Activated T-cell treated with anti-CD3 and anti-CD28 coated beads, Interleukin-2, amount 50 U/mL, for 4 hours (primary cell): ENCODE data around the gene RMI1. TPM values are rescaled to one million over a fixed set of nuclear protein-coding genes. Genes with fewer than 3 reads are reported as not detected.
A peak's percentile ranks its signal among the peaks of the same experiment; 100 is the strongest.

Experiments used
- ATAC-seq, 2 donors: fragments of 200-7000 bp; cut with Tn5 transposase; one replicate each; pipeline ENCODE4 v1.10.0; 2021
- DNase-seq: peaks from one replicate; pipeline ENCODE4 v3.0.0-alpha.2; 2020
- H3K27me3 Mint-ChIP-seq: one replicate; pipeline ENCODE4 v1.8.0; 2021; ENCODE audit warnings: low read depth, mixed read lengths
- H3K36me3 Mint-ChIP-seq: one replicate; pipeline ENCODE4 v1.8.0; 2022; ENCODE audit warnings: mixed read lengths; ENCODE audit not compliant: insufficient read depth
- H3K4me1 Mint-ChIP-seq: one replicate; pipeline ENCODE4 v1.8.0; 2021; ENCODE audit warnings: low read depth, mixed read lengths
- H3K4me3 Mint-ChIP-seq: one replicate; pipeline ENCODE4 v1.8.0; 2021; ENCODE audit warnings: mild to moderate bottlenecking, moderate library complexity, mixed read lengths
- H3K9me3 Mint-ChIP-seq: one replicate; pipeline ENCODE4 v1.8.0; 2021; ENCODE audit warnings: mixed read lengths
- total RNA-seq, 3 donors: library from RNA; stranded (reverse); gene quantifications; one replicate each; pipeline ENCODE4 v1.2.1, GENCODE V29; 2021

RMI1 gene
- total RNA-seq, 3 donors from 2014 or later, result 15.6 to 18.2 (median 16.2) TPM

DNA sequence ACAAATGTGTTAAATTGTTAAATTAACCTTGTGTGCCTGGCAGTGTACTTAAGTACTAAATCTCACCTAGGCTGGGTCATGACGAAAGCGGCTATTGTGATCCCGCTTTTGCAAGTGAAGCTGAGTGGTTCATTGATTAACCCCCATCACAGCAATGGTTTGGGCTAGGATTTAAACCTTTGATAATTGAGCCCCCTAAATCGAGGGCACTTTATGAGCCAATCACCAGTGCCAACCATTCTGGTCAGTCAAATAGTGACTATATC lies 23.4 kb upstream of the RMI1 start:
- Mint-ChIP-seq H3K9me3 (no peaks in the 10 kb centered on the region), H3K4me1 (peaks cover 18% of the 10 kb centered on the region), H3K4me3 (peak overlapping the region; percentile 98), H3K27me3 (no peaks in the 10 kb centered on the region), H3K36me3 (peaks cover 2% of the 10 kb centered on the region)
- ATAC-seq (no peak), DNase-seq (no peak)

DNA sequence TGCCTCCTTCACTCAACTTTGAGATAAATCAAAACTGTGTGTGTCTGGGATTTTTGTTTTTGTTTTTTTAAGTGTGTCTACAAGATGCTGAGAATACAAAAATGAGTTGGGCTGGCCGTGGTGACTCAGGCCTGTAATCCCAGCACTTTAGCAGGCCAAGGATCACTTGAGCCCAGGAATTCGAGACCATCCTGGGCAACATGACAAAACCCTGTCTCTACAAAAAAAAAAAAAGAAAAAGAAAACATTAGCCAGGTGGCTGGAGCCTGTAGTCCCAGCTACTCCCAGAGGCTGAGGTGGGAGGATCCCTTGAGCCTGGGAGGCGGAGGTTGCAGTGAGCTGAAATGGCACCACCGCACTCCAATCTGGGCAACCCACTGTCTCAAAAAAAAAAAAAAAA lies 21.5 kb upstream of the RMI1 start:
- ATAC-seq (no peak), DNase-seq (no peak)
- H3K36me3 Mint-ChIP-seq, result peaks cover 2% of the 10 kb centered on the region
- H3K4me3 Mint-ChIP-seq, result no peak overlapping the region
- H3K27me3 Mint-ChIP-seq, result no peaks in the 10 kb centered on the region
- peaks cover 17% of the 10 kb centered on the region for H3K4me1 Mint-ChIP-seq
- H3K9me3 Mint-ChIP-seq, result no peaks in the 10 kb centered on the region

DNA sequence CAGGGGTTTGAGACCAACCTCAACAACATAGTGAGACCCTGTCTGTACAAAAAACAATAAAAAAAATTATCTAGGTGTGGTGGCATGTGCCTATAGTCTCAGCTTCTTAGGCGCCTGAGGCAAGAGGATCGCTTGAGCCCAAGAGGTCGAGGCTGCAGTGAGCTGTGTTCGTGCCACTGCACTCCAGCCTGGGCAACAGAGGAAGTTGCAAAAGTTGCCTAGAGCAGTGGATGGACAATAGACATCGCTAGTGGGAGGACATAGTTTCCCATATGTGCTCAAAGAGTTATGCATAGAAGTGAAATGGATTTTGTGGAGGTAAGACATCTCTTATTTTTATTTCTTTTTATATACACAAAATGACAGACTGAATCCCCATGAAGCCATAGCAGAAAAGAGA lies 19.6 kb upstream of the RMI1 start:
- Mint-ChIP-seq H3K4me1 (peaks cover 8% of the 10 kb centered on the region), H3K36me3 (no peaks in the 10 kb centered on the region), H3K4me3 (no peak overlapping the region), H3K27me3 (no peaks in the 10 kb centered on the region), H3K9me3 (no peaks in the 10 kb centered on the region)
- ATAC-seq (no peak), DNase-seq (no peak)

DNA sequence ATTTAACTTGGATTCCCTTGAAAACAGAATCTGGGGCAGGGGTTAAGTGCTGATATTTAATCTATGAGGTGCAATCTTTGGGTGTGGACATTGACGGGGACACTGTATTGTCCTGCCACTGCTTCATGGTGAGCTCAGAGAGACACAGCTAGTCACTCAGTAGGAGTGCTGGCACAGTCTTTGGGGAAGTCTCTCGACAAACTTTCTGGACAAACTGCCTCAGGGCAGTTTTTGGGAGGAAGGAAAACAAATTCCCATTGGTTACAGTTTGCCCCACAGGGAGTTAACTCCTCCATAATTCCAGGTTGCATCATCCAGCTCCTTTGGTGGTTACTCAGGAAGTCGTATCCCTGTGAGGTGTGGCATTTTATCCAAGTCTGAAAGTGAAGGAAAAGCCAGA lies 18.4 kb upstream of the RMI1 start:
- Mint-ChIP-seq H3K4me3 (no peak overlapping the region), H3K27me3 (no peaks in the 10 kb centered on the region), H3K9me3 (no peaks in the 10 kb centered on the region), H3K4me1 (no peaks in the 10 kb centered on the region), H3K36me3 (peaks cover 4% of the 10 kb centered on the region)
- no peak for ATAC-seq
- DNase-seq, result no peak

DNA sequence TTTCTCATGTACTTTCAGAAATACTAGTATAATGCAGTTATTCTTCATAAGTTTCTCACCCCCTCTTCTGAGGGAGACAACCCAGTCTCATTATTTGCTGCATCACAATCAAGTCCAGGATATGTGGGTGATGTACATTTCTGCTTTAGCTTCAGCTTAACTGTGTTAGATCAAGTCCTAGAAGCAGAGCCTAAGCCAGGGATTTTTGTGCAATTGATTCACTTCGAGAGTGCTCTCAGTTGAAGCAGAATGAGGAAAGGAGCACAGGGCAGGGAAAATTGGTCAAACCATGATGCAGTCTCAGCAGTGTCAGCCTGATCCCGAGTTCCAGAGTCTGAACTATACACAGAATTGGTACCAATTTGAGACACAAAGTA lies 15.6 kb upstream of the RMI1 start:
- H3K4me3 Mint-ChIP-seq, result no peak overlapping the region
- no peaks in the 10 kb centered on the region for H3K27me3 Mint-ChIP-seq
- DNase-seq (no peak), ATAC-seq (peak in 1 of 2 donors; percentile 18)
- H3K9me3 Mint-ChIP-seq, result no peaks in the 10 kb centered on the region
- peaks cover 5% of the 10 kb centered on the region for H3K4me1 Mint-ChIP-seq
- peaks cover 22% of the 10 kb centered on the region for H3K36me3 Mint-ChIP-seq

DNA sequence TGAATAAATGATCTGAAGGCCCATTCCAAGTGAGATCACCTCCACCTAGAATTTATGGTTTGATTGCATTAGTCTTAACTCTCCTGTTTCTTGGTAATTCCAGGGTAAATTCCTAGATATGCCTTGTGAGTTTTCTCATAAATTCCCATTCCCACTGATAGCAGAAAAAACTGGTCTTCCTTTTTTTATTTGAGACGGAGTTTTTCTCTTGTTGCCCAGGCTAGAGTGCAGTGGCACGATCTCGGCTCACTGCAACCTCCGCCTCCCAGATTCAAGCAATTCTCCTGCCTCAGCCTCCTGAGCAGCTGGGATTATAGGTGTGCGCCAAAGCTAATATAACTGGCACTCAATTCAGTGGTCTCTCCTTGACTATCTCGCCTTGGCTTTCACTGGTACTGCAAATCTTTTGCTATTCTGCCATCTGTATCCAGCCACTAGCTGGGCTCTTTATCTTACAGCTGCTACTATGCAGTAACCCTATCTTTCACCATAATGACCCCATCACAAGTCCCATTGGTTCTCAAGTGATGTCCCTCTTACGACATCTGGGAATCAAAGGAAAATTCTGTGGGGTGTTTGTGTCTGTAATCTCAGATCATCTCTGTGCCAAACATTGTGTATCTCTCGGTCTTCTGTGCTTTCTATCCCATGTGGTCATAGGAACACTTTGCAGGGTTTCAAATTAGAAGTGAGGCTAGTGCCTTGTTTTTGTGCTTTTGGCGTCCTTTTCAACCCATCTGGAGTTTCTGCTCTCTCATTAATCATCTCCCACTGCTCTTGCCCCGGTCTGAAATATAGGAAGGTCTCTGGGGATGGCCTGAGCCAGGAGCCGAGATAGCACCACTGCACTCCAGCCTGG lies 15.0 kb upstream of the RMI1 start:
- H3K36me3 Mint-ChIP-seq, result peaks cover 28% of the 10 kb centered on the region
- no peak overlapping the region for H3K4me3 Mint-ChIP-seq
- peaks cover 10% of the 10 kb centered on the region for H3K4me1 Mint-ChIP-seq
- H3K9me3 Mint-ChIP-seq, result no peaks in the 10 kb centered on the region
- no peaks in the 10 kb centered on the region for H3K27me3 Mint-ChIP-seq
- ATAC-seq (peak; percentile 35 to 40), DNase-seq (no peak)

DNA sequence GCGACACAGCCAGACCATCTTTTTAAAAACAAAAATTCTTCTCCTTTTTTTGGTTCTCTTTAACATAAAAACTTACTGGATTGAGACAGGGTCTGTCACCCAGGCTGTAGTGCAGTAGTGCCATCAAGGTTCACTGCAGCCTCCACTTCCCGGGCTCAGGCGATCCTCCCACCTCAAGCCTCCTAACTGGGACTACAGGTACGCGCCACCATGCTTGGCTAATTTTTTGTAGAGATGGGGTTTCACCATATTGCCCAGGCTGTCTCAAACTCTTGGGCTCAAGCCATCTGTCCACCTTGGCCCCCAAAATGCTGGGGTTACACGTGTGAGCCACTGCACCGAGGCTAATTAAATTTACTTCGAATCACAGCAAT lies 14.4 kb upstream of the RMI1 start:
- H3K9me3 Mint-ChIP-seq, result no peaks in the 10 kb centered on the region
- no peak overlapping the region for H3K4me3 Mint-ChIP-seq
- H3K4me1 Mint-ChIP-seq, result peaks cover 12% of the 10 kb centered on the region
- H3K36me3 Mint-ChIP-seq, result peaks cover 34% of the 10 kb centered on the region
- no peaks in the 10 kb centered on the region for H3K27me3 Mint-ChIP-seq
- DNase-seq (no peak), ATAC-seq (peak; percentile 5 to 11)

DNA sequence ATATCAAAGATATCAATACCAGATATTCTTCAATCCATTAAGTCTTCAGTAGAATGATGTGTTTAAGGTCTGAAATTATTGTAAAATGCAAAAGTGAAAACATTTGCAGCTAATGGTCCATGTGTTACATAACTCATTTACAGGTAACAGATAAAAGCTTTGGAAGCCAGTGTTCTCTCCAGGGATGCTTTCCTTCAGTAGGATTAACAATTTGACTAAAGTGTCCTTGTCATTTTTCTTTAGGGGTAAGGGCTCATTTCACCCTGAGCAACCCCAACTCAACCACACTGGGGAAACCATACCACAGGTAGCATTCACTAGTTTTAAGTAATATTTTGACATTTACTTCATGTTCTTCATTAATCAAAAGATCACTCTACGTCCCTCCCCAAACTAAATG lies 13.5 kb upstream of the RMI1 start:
- peaks cover 43% of the 10 kb centered on the region for H3K36me3 Mint-ChIP-seq
- H3K27me3 Mint-ChIP-seq, result no peaks in the 10 kb centered on the region
- ATAC-seq (no peak), DNase-seq (no peak)
- H3K4me3 Mint-ChIP-seq, result no peak overlapping the region
- no peaks in the 10 kb centered on the region for H3K9me3 Mint-ChIP-seq
- peaks cover 17% of the 10 kb centered on the region for H3K4me1 Mint-ChIP-seq

DNA sequence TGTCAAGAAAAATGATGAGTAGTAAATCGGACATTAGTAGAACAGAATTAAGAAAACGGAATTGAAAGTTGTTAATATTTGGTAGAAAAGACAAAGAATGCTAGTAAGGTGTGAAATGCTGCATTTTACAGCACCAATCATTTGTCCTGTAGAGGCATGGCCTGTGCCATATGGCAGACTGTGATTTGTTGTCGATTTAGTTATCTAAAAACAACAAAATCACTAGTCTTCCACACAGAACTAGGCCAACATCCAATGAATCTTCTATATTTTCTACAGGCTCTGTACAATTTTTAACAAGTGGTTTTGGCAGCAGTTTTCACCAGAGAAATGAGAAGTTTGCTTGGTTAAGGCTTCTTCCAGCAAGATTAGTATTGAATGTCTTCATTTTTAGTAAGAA lies 11.0 kb upstream of the RMI1 start:
- Mint-ChIP-seq H3K36me3 (peaks cover 58% of the 10 kb centered on the region), H3K4me1 (peaks cover 29% of the 10 kb centered on the region), H3K9me3 (no peaks in the 10 kb centered on the region), H3K4me3 (no peak overlapping the region), H3K27me3 (no peaks in the 10 kb centered on the region)
- ATAC-seq (no peak), DNase-seq (no peak)

DNA sequence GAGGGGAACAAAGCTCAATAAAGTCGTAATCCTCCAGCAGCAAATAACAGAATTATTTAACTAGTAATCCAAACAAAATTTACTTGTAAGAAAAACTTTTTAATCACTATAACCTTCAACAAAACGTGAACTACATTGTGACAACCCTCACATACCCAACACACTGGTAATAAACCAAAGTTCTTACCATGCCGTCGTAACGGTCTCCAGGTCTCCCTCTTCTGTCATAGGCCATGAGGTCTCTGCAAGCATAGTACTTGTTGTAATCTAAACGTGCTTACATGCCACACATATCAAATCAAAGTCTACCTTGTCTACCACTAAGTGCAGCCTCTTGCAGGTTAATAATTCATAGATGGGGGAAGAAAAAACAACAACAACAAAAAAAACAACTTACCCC lies 9.1 kb upstream of the RMI1 start:
- DNase-seq (no peak), ATAC-seq (no peak)
- H3K27me3 Mint-ChIP-seq, result no peaks in the 10 kb centered on the region
- no peaks in the 10 kb centered on the region for H3K9me3 Mint-ChIP-seq
- H3K4me1 Mint-ChIP-seq, result peaks cover 47% of the 10 kb centered on the region
- peaks cover 76% of the 10 kb centered on the region for H3K36me3 Mint-ChIP-seq
- no peak overlapping the region for H3K4me3 Mint-ChIP-seq

DNA sequence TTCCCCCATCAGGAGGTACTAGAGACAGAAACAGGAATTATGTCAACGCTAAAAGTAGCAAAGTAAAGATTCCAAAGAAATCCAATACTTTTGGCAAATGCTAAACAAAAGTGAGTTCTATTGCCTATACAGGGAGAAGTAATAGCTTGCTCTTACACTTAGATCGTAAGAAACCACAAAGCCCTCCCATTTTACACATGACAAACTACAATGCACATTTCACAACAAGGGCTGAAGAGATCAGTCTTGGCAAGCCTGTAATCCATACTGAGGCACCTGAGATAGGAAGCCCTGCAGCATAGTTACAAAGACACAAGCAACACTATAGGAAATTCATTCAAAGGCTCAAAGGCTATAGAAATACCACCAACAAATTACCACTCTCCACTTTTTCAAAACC lies 8.3 kb upstream of the RMI1 start:
- H3K4me3 Mint-ChIP-seq, result no peak overlapping the region
- H3K4me1 Mint-ChIP-seq, result peaks cover 55% of the 10 kb centered on the region
- no peaks in the 10 kb centered on the region for H3K9me3 Mint-ChIP-seq
- ATAC-seq (peak; percentile 17 to 22), DNase-seq (no peak)
- H3K27me3 Mint-ChIP-seq, result no peaks in the 10 kb centered on the region
- peaks cover 78% of the 10 kb centered on the region for H3K36me3 Mint-ChIP-seq

DNA sequence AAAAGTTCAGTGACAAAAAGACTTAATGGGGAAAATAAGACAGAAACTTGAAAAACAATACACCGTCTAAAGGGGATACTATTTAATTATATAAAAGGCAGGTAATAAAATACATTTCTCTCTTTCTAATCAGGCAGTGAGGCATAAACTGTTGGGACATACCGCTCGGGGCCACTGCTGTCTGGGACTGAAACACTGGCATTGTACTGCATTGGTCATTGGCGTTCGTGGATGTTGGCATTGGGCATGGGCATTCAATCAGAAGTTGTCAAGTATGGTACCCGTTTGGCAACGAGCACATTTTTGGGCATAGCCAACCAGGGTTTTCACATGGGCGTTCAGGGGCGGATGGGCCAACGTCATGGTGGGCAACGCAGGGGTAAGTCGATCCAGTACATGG lies 5.3 kb upstream of the RMI1 start:
- Mint-ChIP-seq H3K4me1 (peaks cover 54% of the 10 kb centered on the region), H3K4me3 (peak overlapping the region; percentile 17), H3K9me3 (no peaks in the 10 kb centered on the region), H3K27me3 (no peaks in the 10 kb centered on the region), H3K36me3 (peaks cover 78% of the 10 kb centered on the region)
- ATAC-seq (no peak), DNase-seq (no peak)

DNA sequence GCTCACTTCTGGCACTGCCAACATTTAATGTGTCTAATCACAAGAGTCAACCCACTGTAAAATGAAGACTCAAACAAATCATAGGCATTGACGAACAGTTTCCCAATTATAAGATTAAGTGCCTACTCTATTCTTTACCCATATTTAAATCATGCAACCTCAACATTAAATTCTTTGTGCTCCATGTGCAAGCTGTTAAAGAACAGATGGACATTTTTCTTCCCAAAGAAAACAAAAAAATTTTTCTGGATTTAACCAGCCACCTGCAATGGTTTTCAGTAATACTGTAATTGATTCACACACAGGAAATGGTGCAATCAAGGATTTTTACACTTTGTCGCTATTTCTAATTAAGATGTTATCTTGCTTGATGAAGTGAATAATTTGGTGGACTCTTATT lies 4.2 kb upstream of the RMI1 start:
- peaks cover 68% of the 10 kb centered on the region for H3K36me3 Mint-ChIP-seq
- H3K4me1 Mint-ChIP-seq, result peaks cover 52% of the 10 kb centered on the region
- DNase-seq (no peak), ATAC-seq (no peak)
- H3K27me3 Mint-ChIP-seq, result no peaks in the 10 kb centered on the region
- peak overlapping the region; percentile 96 for H3K4me3 Mint-ChIP-seq
- no peaks in the 10 kb centered on the region for H3K9me3 Mint-ChIP-seq

DNA sequence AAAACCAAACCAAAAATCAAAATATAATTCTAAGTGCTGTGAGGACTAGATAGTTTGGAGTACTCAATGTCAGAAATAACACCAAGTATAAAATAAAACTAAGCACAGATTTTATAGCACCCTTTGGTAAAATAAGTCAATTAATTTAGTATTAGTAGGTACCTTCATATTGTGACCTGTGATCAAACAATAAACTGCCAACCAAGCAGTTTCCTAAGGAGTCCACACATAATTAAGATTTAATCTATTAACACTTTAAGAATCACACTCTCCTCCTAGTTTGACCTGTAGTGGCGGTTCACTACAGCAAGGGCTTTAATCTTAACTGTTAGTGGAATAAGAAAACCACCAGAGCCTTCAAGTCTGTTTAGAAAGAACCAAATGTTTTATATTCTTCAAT lies 3.4 kb upstream of the RMI1 start:
- H3K4me1 Mint-ChIP-seq, result peaks cover 54% of the 10 kb centered on the region
- no peaks in the 10 kb centered on the region for H3K9me3 Mint-ChIP-seq
- no peak for ATAC-seq

DNA sequence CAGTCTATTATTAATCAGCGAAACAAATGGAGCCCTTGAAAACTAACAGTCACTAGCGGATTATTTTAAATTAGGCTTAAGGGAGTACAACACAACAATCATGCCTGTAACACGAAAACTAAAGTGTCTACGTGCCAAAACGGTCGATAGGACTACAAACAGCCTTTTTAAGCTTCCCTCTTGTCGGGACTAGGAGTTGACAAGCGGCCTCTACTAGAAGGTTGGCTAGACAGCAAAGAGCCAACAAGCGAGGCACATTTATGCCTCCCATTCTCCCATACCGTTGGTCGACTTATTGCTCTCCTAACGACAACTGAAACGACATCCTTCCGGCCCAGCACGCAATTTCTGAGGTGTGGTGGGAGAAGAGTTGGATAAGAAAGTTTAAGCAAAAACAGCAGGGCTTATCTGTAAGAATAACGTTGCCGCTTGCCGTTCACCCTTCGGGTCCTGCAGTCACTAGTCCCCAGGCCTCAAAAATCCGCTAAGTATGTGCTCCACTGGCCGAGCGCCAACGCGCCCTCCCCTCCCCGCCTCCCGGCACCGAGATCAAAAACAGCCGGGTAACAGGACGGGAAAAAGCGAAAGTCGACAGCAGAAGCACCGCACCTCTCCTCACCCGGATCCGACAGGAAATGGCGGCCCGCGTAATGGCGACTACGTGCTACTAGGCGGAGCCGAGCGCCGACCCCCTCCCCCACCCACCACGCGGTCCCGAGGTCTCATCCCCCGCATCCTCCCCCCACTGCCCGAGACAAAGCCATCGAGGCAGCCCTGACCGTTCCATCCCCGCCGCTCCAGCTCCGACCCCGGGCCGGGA lies 1.4 kb upstream of the RMI1 start:
- ATAC-seq (peak; percentile 52 to 61), DNase-seq (peak; percentile 87)
- no peaks in the 10 kb centered on the region for H3K9me3 Mint-ChIP-seq
- H3K27me3 Mint-ChIP-seq, result no peaks in the 10 kb centered on the region
- peaks cover 53% of the 10 kb centered on the region for H3K36me3 Mint-ChIP-seq
- H3K4me1 Mint-ChIP-seq, result peaks cover 53% of the 10 kb centered on the region
- H3K4me3 Mint-ChIP-seq, result peak overlapping the region; percentile 96

More for the DNA sequence above, 3.4 kb upstream of the RMI1 start:
- no peak for DNase-seq
- peak overlapping the region; percentile 96 for H3K4me3 Mint-ChIP-seq
- H3K36me3 Mint-ChIP-seq, result peaks cover 59% of the 10 kb centered on the region
- H3K27me3 Mint-ChIP-seq, result no peaks in the 10 kb centered on the region
